Fibroblast of the aortic adventitia (primary cell): ENCODE data around the gene SLC28A1. TPM values are rescaled to one million over a fixed set of nuclear protein-coding genes. Genes with fewer than 3 reads are reported as not detected.
A peak's percentile ranks its signal among the peaks of the same experiment; 100 is the strongest.

Experiments used
- DNase-seq: peaks from one replicate; pipeline ENCODE4 v3.0.0-alpha.2; 2010; ENCODE audit warnings: low read depth
- H3K4me3 ChIP-seq: 2 replicates; pipeline ENCODE4 v1.5.1; 2011; ENCODE audit warnings: low read depth, mild to moderate bottlenecking, control low read depth, low read length, moderate library complexity
- total RNA-seq: library from RNA; depleted of rRNA; stranded (reverse); fragments of >200 nt; gene quantifications from 2 replicates; pipeline ENCODE4 v1.2.3, GENCODE V29; 2012; ENCODE audit warnings: low replicate concordance
- TF ChIP-seq, protein P1 (sequence below): IDR thresholded peaks from 2 replicates; pipeline ENCODE4 v1.5.1; 2011; ENCODE audit warnings: mild to moderate bottlenecking, low read length, control low read depth, inconsistent platforms; ENCODE audit not compliant: insufficient read depth

SLC28A1 gene
- total RNA-seq, 1 donor = not detected

DNA sequence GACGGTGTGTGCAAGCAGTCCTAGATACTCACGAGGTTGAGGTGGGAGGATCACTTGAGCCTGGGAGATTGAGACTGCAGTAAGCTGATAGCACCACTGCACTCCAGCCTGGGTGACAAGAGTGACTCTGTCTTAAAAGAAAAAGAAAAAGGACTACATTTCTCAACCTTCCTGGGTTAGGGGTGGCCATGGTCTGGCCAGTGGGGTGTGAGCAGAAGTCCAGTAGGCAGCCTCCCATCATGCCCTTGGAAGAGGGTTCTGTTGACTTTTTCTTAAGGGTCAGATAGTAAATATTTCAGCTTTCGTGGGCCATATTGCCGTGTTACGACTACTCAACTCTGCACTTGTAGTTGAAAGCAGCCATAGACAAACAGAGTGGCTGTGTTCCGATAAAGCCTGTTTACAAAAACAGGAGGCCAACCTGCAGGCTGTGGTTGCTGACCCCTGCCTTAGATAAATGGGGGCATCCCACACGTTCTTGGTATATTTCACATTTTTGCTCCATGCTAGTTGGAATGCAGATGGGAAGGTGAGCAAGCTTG, 66.2 kb downstream of the SLC28A1 start:
- DNase-seq = no peak
- TF ChIP-seq, protein P1, sequence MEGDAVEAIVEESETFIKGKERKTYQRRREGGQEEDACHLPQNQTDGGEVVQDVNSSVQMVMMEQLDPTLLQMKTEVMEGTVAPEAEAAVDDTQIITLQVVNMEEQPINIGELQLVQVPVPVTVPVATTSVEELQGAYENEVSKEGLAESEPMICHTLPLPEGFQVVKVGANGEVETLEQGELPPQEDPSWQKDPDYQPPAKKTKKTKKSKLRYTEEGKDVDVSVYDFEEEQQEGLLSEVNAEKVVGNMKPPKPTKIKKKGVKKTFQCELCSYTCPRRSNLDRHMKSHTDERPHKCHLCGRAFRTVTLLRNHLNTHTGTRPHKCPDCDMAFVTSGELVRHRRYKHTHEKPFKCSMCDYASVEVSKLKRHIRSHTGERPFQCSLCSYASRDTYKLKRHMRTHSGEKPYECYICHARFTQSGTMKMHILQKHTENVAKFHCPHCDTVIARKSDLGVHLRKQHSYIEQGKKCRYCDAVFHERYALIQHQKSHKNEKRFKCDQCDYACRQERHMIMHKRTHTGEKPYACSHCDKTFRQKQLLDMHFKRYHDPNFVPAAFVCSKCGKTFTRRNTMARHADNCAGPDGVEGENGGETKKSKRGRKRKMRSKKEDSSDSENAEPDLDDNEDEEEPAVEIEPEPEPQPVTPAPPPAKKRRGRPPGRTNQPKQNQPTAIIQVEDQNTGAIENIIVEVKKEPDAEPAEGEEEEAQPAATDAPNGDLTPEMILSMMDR = no peak
- H3K4me3 ChIP-seq = no peak overlapping the region

DNA sequence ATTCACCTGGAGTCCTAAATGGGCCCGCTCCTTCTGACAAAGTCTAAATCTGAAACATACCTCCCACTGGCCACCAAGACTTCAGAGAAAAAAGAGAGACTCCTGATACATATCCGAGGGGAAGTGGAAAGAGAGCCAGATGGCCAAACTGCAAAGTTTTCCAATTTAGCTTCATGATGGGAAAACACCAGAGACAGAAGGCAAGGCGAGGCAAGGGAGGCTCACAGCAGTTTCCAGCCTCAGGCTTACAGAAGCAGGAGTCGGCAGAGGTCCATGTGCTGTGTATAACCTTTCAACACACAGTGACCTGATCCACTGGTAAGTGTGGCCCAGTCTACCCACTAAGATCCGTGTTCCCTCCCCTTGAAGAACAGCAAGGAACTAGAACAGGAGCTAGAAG, 67.3 kb downstream of the SLC28A1 start:
- TF ChIP-seq, protein P1 = no peak
- H3K4me3 ChIP-seq = no peak overlapping the region
- no peak for DNase-seq

DNA sequence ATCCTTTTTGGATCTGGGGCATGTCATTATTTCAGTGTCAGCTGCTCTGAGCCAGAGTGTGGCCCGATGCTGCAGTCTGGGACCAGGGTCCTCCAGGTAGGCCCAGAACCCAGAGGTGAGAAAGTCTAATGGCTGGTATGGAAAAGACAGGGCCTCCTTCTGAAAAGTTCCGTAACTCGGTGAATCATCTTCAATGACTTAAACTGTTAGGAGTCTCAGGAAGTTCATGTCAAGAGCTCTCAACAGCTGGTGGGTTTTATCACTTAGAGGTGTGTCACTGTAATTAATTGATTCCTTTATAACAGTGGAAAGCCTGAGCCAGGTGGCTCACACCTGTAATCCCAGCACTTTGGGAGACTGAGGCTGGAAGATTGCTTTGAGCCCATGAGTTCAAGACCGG, 68.7 kb downstream of the SLC28A1 start:
- TF ChIP-seq, protein P1 = no peak
- no peak for DNase-seq
- no peak overlapping the region for H3K4me3 ChIP-seq

DNA sequence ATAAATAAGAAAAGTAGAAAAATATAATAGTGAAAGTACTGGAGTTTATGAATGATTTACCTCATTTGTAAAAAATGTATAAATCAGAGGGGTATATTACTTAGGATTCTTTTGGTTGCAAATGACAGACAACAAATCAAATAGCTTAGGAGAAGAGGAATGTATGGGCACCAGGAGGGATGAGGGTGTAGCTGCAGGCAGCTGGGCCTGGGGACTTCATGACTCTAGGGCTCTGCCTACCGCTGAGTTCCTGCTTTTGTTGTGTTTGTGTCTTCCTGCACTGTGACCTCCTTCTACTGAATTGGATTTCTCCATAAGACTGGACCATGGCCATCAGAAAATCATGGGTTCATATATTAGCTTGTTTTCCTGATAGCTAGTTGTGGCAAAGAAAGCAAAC, 69.3 kb downstream of the SLC28A1 start:
- TF ChIP-seq, protein P1 = no peak
- H3K4me3 ChIP-seq = no peak overlapping the region
- DNase-seq = no peak

DNA sequence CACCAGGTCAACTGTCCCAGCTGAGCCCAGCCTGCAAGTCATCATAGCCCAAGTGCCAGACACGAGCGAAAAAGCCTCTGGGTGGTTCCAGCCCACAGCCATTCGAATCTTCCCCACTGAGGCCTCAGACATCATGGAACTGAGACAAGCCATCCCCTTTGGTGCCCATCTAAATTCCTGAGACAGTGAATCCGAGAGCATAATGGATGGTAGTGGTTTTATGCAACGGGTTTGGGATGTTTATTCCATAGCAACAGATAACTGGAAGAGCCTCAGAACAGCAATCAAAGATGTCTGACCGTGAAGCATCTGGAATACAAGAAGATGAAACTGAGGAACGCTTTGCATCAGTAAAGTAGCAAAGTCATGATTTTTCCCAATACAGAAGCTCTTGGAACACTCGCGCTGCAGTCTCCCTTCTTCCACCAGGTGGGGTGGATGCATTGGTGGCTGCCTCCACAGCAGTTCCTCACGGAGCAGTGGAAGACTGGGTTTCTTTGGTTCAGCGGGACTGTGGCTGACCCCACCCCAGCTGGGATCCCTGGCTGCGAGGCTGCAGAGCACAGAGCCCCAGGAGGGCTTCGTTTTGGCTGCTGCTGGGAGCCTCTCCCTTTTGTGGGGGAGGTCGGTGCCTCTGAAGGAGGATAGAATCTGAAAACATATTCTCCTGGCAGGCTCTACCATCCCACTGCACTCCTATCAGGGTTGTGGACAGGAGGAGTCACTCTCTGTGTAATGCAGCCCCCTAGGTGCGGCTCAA, 70.8 kb downstream of the SLC28A1 start:
- peak overlapping the region; percentile 38 for H3K4me3 ChIP-seq
- DNase-seq = peak; percentile 80
- TF ChIP-seq, protein P1 = peak; percentile 96

DNA sequence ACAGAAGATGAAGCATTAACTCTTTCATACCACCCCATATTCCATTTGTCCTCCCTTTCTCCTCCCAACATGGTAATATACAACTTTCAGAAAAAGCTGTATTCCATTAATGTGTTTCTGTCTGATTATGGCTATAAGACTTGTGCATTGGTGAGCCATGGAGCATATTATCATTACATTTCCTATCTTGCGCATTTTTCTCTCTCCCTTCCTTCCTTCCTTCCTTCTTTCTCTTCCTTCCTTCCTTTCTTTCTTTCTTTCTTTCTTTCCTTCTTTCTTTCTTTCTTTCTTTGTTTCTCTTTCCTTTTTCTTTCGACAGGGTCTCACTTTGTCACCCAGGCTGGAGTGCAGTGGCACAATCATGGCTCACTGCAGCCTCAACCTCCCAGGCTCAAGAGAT, 71.7 kb downstream of the SLC28A1 start:
- DNase-seq = no peak
- TF ChIP-seq, protein P1 = no peak
- H3K4me3 ChIP-seq = no peak overlapping the region
